DMS153 (cell line): Measurements from ENCODE around the gene RAB25.
"Not testable (repeated sequence)": the region's sequence is repeated elsewhere in the genome, so short reads cannot be mapped to it uniquely, and the experiment has no call there.

Experiments
- DNase-seq: peaks from one replicate; lab custom pipeline; 2025; lab: John Stamatoyannopoulos, UW

Gene RAB25

GRCh38 chr1:156054500-156055280 lies 6.3 kb upstream of the RAB25 start, which contains the start of gene LAMTOR2:
Gene LAMTOR2 (plus strand): TSS chr1:156054782. CDS start chr1:156054890, 108 bp downstream.
- peak; percentile 98 for DNase-seq

- DNase-seq: no peak
Observed at GRCh38 chr1:156055281-156056048, 5.5 kb upstream of the RAB25 start.

GRCh38 chr1:156056326-156056849 lies 4.6 kb upstream of the RAB25 start:
- no peak for DNase-seq

- no peak for DNase-seq
Observed at GRCh38 chr1:156062189-156062588, 1.2 kb downstream of the RAB25 start.

GRCh38 chr1:156063997-156064285 lies 3.0 kb downstream of the RAB25 start:
- no peak for DNase-seq

- no peak for DNase-seq
Observed at GRCh38 chr1:156064615-156065014, 3.7 kb downstream of the RAB25 start.

- no peak for DNase-seq
Observed at GRCh38 chr1:156065212-156065611, 4.3 kb downstream of the RAB25 start.

GRCh38 chr1:156065871-156066270 lies 4.9 kb downstream of the RAB25 start:
- no peak for DNase-seq

- DNase-seq: no peak
Observed at GRCh38 chr1:156067262-156067661, 6.3 kb downstream of the RAB25 start.

- DNase-seq: no peak
Observed at GRCh38 chr1:156069490-156070455, 8.8 kb downstream of the RAB25 start.

GRCh38 chr1:156070548-156070947 lies 9.6 kb downstream of the RAB25 start:
- DNase-seq: no peak

- DNase-seq: not testable (repeated sequence)
Observed at GRCh38 chr1:156071332-156071816, 10.4 kb downstream of the RAB25 start.

- no peak for DNase-seq
Observed at GRCh38 chr1:156072251-156072650, 11.3 kb downstream of the RAB25 start.

- no peak for DNase-seq
Observed at GRCh38 chr1:156073110-156073687, 12.2 kb downstream of the RAB25 start.

- DNase-seq: no peak
Observed at GRCh38 chr1:156073740-156074139, 12.8 kb downstream of the RAB25 start.

- DNase-seq: no peak
Observed at GRCh38 chr1:156074661-156075060, 13.7 kb downstream of the RAB25 start.

GRCh38 chr1:156075162-156075561 lies 14.2 kb downstream of the RAB25 start:
- no peak for DNase-seq

- no peak for DNase-seq
Observed at GRCh38 chr1:156075775-156076204, 14.8 kb downstream of the RAB25 start.

- DNase-seq: no peak
Observed at GRCh38 chr1:156076609-156077429, 15.9 kb downstream of the RAB25 start.

GRCh38 chr1:156077430-156077760 lies 16.4 kb downstream of the RAB25 start:
- no peak for DNase-seq

GRCh38 chr1:156078728-156079127 lies 17.8 kb downstream of the RAB25 start:
- no peak for DNase-seq
